ENCODE data around the gene LINGO1. TPM values are rescaled to one million over a fixed set of nuclear protein-coding genes. Genes with fewer than 3 reads are reported as not detected.
A peak's percentile ranks its signal among the peaks of the same experiment; 100 is the strongest.

LINGO1 gene
- total RNA-seq, 1 donor from 2014 or later, result 18.8 TPM

- H3K4me1 Mint-ChIP-seq (ENCODE audit: unreplicated experiment), result peaks cover 16% of the 10 kb centered on the region
- DNase-seq (ENCODE audit: low spot score), result no peak
- TF ChIP-seq CTCF (IDR thresholded peaks at IDR 0.05; ENCODE audit: unreplicated experiment), result no peak
- H3K4me3 Mint-ChIP-seq (ENCODE audit: unreplicated experiment), result no peak overlapping the region
- H3K36me3 Mint-ChIP-seq (ENCODE audit: low read depth, unreplicated experiment), result peaks cover 3% of the 10 kb centered on the region
- peaks cover 13% of the 10 kb centered on the region for H3K27me3 Mint-ChIP-seq (ENCODE audit: unreplicated experiment)
- no peaks in the 10 kb centered on the region for H3K9me3 Mint-ChIP-seq (ENCODE audit: unreplicated experiment)
- no peak overlapping the region for H3K27ac Mint-ChIP-seq (ENCODE audit: unreplicated experiment)
These were observed 10.9 kb downstream of the LINGO1 start for GRCh38 chr15:77621847-77622208.

- peaks cover 20% of the 10 kb centered on the region for H3K4me1 Mint-ChIP-seq (ENCODE audit: unreplicated experiment)
- DNase-seq (ENCODE audit: low spot score), result no peak
- H3K27me3 Mint-ChIP-seq (ENCODE audit: unreplicated experiment), result peaks cover 13% of the 10 kb centered on the region
- no peak overlapping the region for H3K4me3 Mint-ChIP-seq (ENCODE audit: unreplicated experiment)
- no peaks in the 10 kb centered on the region for H3K9me3 Mint-ChIP-seq (ENCODE audit: unreplicated experiment)
- peaks cover 3% of the 10 kb centered on the region for H3K36me3 Mint-ChIP-seq (ENCODE audit: low read depth, unreplicated experiment)
- TF ChIP-seq CTCF (IDR thresholded peaks at IDR 0.05; ENCODE audit: unreplicated experiment), result no peak
- H3K27ac Mint-ChIP-seq (ENCODE audit: unreplicated experiment), result no peak overlapping the region
These were observed 11.6 kb downstream of the LINGO1 start for GRCh38 chr15:77620960-77621647.

- Mint-ChIP-seq H3K27ac (ENCODE audit: unreplicated experiment) (no peak overlapping the region), H3K36me3 (ENCODE audit: low read depth, unreplicated experiment) (peaks cover 4% of the 10 kb centered on the region), H3K27me3 (ENCODE audit: unreplicated experiment) (peaks cover 13% of the 10 kb centered on the region), H3K9me3 (ENCODE audit: unreplicated experiment) (no peaks in the 10 kb centered on the region), H3K4me1 (ENCODE audit: unreplicated experiment) (peaks cover 20% of the 10 kb centered on the region), H3K4me3 (ENCODE audit: unreplicated experiment) (no peak overlapping the region)
- DNase-seq (ENCODE audit: low spot score), result no peak
- TF ChIP-seq CTCF (IDR thresholded peaks at IDR 0.05; ENCODE audit: unreplicated experiment), result no peak
These were observed 12.4 kb downstream of the LINGO1 start for GRCh38 chr15:77620297-77620696.

GRCh38 chr15:77619883-77620282 lies 12.8 kb downstream of the LINGO1 start:
- Mint-ChIP-seq H3K27ac (ENCODE audit: unreplicated experiment) (no peak overlapping the region), H3K36me3 (ENCODE audit: low read depth, unreplicated experiment) (peaks cover 8% of the 10 kb centered on the region), H3K27me3 (ENCODE audit: unreplicated experiment) (peaks cover 16% of the 10 kb centered on the region), H3K4me1 (ENCODE audit: unreplicated experiment) (peaks cover 20% of the 10 kb centered on the region), H3K4me3 (ENCODE audit: unreplicated experiment) (no peak overlapping the region), H3K9me3 (ENCODE audit: unreplicated experiment) (no peaks in the 10 kb centered on the region)
- no peak for DNase-seq (ENCODE audit: low spot score)
- no peak for TF ChIP-seq CTCF (IDR thresholded peaks at IDR 0.05; ENCODE audit: unreplicated experiment)

GRCh38 chr15:77617476-77618230 lies 15.1 kb downstream of the LINGO1 start:
- Mint-ChIP-seq H3K9me3 (ENCODE audit: unreplicated experiment) (no peaks in the 10 kb centered on the region), H3K27me3 (ENCODE audit: unreplicated experiment) (peaks cover 12% of the 10 kb centered on the region), H3K36me3 (ENCODE audit: low read depth, unreplicated experiment) (peaks cover 12% of the 10 kb centered on the region), H3K4me3 (ENCODE audit: unreplicated experiment) (no peak overlapping the region), H3K4me1 (ENCODE audit: unreplicated experiment) (peaks cover 12% of the 10 kb centered on the region), H3K27ac (ENCODE audit: unreplicated experiment) (no peak overlapping the region)
- TF ChIP-seq CTCF (IDR thresholded peaks at IDR 0.05; ENCODE audit: unreplicated experiment), result no peak
- DNase-seq (ENCODE audit: low spot score), result peak; percentile 46

All from endothelial cell (in vitro differentiated cells).